Fibroblast of skin of abdomen (primary cell): Measurements from ENCODE around the gene AHR. TPM values are rescaled to one million over a fixed set of nuclear protein-coding genes. Genes with fewer than 3 reads are reported as not detected.
A peak's percentile ranks its signal among the peaks of the same experiment; 100 is the strongest.

ENCODE experiments used
- DNase-seq: peaks from one replicate; pipeline ENCODE4 v3.0.0-alpha.2; 2013
- polyA plus RNA-seq, 2 experiments: library from polyadenylated mRNA; unstranded; fragments of 120-200 nt; gene quantifications; one replicate each; pipeline ENCODE4 v1.2.1, GENCODE V29; 2013; ENCODE audit not compliant: insufficient read length in 2 of 2

Gene AHR
- 7.6 TPM for polyA plus RNA-seq (2013, experiment 1 of 2; ENCODE audit: insufficient read length)
- polyA plus RNA-seq (2013, experiment 2 of 2; ENCODE audit: insufficient read length): 7.2 TPM

GRCh38 chr7:17298102-17298839 lies at the start of gene AHR:
Gene AHR (plus strand): TSS chr7:17298652. CDS start chr7:17299265, 613 bp downstream.
- DNase-seq: peak; percentile 94

- DNase-seq: no peak
These were observed 44.6 kb upstream of the AHR start for GRCh38 chr7:17253885-17254284.

- DNase-seq: no peak
These were observed 42.5 kb upstream of the AHR start for GRCh38 chr7:17255926-17256325.

GRCh38 chr7:17256375-17256774 lies 42.1 kb upstream of the AHR start:
- no peak for DNase-seq

- DNase-seq: no peak
These were observed 31.9 kb upstream of the AHR start for GRCh38 chr7:17266565-17266964.

- no peak for DNase-seq
These were observed 28.9 kb upstream of the AHR start for GRCh38 chr7:17269341-17270221.

- peak; percentile 54 for DNase-seq
These were observed 23.8 kb upstream of the AHR start for GRCh38 chr7:17274551-17275245.

- peak; percentile 93 for DNase-seq
These were observed 22.4 kb upstream of the AHR start for GRCh38 chr7:17275749-17276671.

- peak; percentile 10 for DNase-seq
These were observed 19.4 kb upstream of the AHR start for GRCh38 chr7:17279061-17279460.

- DNase-seq: peak; percentile 22
These were observed 9.3 kb upstream of the AHR start for GRCh38 chr7:17289074-17289645.

GRCh38 chr7:17292843-17293242 lies 5.6 kb upstream of the AHR start:
- DNase-seq: no peak

- DNase-seq: no peak
These were observed 5.0 kb upstream of the AHR start for GRCh38 chr7:17293481-17293880.

GRCh38 chr7:17297243-17297642 lies 1.2 kb upstream of the AHR start:
- DNase-seq: no peak

GRCh38 chr7:17298840-17299482 lies 509 bp downstream of the AHR start:
- DNase-seq: no peak

GRCh38 chr7:17299483-17299991 lies 1.1 kb downstream of the AHR start:
- peak; percentile 18 for DNase-seq

GRCh38 chr7:17300012-17300411 lies 1.6 kb downstream of the AHR start:
- DNase-seq: no peak

- no peak for DNase-seq
These were observed 2.0 kb downstream of the AHR start for GRCh38 chr7:17300437-17300836.

- DNase-seq: peak; percentile 22
These were observed 3.3 kb downstream of the AHR start for GRCh38 chr7:17301471-17302456.

GRCh38 chr7:17302575-17303142 lies 4.2 kb downstream of the AHR start:
- peak; percentile 59 for DNase-seq
